Measurements from ENCODE around the gene DUSP23.

DUSP23 gene

GRCh38 chr1:159800177-159800930, 19.6 kb downstream of the DUSP23 start:
- Histone ChIP-seq H3K9me3 (ENCODE audit: control insufficient read depth, low read length) (no peaks in the 10 kb centered on the region), H3K4me1 (peaks cover 11% of the 10 kb centered on the region)

GRCh38 chr1:159802111-159802510, 21.3 kb downstream of the DUSP23 start, which contains the start of gene FCRL6:
Gene FCRL6 (plus strand): TSS chr1:159802360. CDS start chr1:159802425, 65 bp downstream.
- H3K4me1 ChIP-seq: peaks cover 16% of the 10 kb centered on the region
- H3K79me2 ChIP-seq: no peaks in the 10 kb centered on the region
- TF ChIP-seq CTCF (IDR thresholded peaks at IDR 0.05): no peak
- no peak within 1 kb of the TSS for H3K9ac ChIP-seq
- no peaks in the 10 kb centered on the region for H3K36me3 ChIP-seq (ENCODE audit: control insufficient read depth, insufficient read depth, low read length)
- H3K9me3 ChIP-seq (ENCODE audit: control insufficient read depth, low read length): no peaks in the 10 kb centered on the region
- H3K4me2 ChIP-seq (ENCODE audit: low read length): no peak within 1 kb of the TSS
- H2AFZ ChIP-seq: peak within 1 kb of the TSS; percentile 17
- H3K27me3 ChIP-seq (ENCODE audit: control insufficient read depth, insufficient read depth, low read length): no peaks in the 10 kb centered on the region
- no peak within 1 kb of the TSS for H3K27ac ChIP-seq
- H3K4me3 ChIP-seq (ENCODE audit: low read depth, low read length): no peak within 1 kb of the TSS

More at GRCh38 chr1:159800177-159800930, 19.6 kb downstream of the DUSP23 start:
- H3K27ac ChIP-seq: no peak overlapping the region
- H2AFZ ChIP-seq: no peak overlapping the region
- no peak overlapping the region for H3K4me3 ChIP-seq (ENCODE audit: low read depth, low read length)
- no peaks in the 10 kb centered on the region for H3K36me3 ChIP-seq (ENCODE audit: control insufficient read depth, insufficient read depth, low read length)
- H3K9ac ChIP-seq: no peak overlapping the region
- TF ChIP-seq CTCF (IDR thresholded peaks at IDR 0.05): no peak
- H3K79me2 ChIP-seq: no peaks in the 10 kb centered on the region
- H3K27me3 ChIP-seq (ENCODE audit: control insufficient read depth, insufficient read depth, low read length): no peaks in the 10 kb centered on the region
- H3K4me2 ChIP-seq (ENCODE audit: low read length): no peak overlapping the region

GRCh38 chr1:159803956-159804689, 23.4 kb downstream of the DUSP23 start:
- Histone ChIP-seq H3K4me2 (ENCODE audit: low read length) (no peak overlapping the region), H3K27me3 (ENCODE audit: control insufficient read depth, insufficient read depth, low read length) (no peaks in the 10 kb centered on the region), H3K79me2 (no peaks in the 10 kb centered on the region), H2AFZ (no peak overlapping the region), H3K36me3 (ENCODE audit: control insufficient read depth, insufficient read depth, low read length) (no peaks in the 10 kb centered on the region), H3K9ac (no peak overlapping the region), H3K4me1 (peaks cover 16% of the 10 kb centered on the region), H3K27ac (peak overlapping the region; percentile 80), H3K4me3 (ENCODE audit: low read depth, low read length) (no peak overlapping the region), H3K9me3 (ENCODE audit: control insufficient read depth, low read length) (no peaks in the 10 kb centered on the region)
- TF ChIP-seq CTCF (IDR thresholded peaks at IDR 0.05): no peak

GRCh38 chr1:159804924-159805323, 24.2 kb downstream of the DUSP23 start:
- Histone ChIP-seq H3K27ac (peak overlapping the region; percentile 80), H3K9ac (no peak overlapping the region), H3K4me3 (ENCODE audit: low read depth, low read length) (no peak overlapping the region), H3K36me3 (ENCODE audit: control insufficient read depth, insufficient read depth, low read length) (no peaks in the 10 kb centered on the region), H2AFZ (no peak overlapping the region), H3K4me1 (peaks cover 16% of the 10 kb centered on the region), H3K79me2 (no peaks in the 10 kb centered on the region), H3K27me3 (ENCODE audit: control insufficient read depth, insufficient read depth, low read length) (no peaks in the 10 kb centered on the region), H3K4me2 (ENCODE audit: low read length) (no peak overlapping the region), H3K9me3 (ENCODE audit: control insufficient read depth, low read length) (no peaks in the 10 kb centered on the region)
- no peak for TF ChIP-seq CTCF (IDR thresholded peaks at IDR 0.05)

All from parathyroid adenoma (tissue), 2 donors.